NCI-H1417 (cell line): ENCODE data around the gene NPHP4.

Experiments
- DNase-seq, 3 experiments: peaks; one replicate each; lab custom pipeline; 2025; lab: John Stamatoyannopoulos, UW

NPHP4 gene

DNA sequence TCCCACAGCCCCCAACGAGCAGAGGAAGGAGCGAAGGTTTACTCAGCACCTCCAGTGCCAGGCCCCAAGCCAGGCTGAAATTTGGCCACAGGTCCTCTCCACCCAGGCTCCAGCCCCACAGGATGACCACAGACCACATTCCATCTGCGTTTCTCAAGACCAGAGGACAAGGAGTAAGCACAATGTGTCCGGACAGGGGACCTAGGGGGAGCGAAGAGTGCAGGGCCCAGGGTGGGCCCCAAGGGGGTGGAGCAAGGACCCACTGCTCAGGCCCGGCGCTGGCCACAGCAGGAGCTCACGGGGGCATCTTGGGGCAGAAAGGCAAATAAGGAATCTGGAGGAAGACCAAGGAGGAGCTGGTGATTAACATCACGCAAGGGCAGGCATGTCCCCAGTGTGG, 100.5 kb downstream of the NPHP4 start:
- DNase-seq, result no peak

DNA sequence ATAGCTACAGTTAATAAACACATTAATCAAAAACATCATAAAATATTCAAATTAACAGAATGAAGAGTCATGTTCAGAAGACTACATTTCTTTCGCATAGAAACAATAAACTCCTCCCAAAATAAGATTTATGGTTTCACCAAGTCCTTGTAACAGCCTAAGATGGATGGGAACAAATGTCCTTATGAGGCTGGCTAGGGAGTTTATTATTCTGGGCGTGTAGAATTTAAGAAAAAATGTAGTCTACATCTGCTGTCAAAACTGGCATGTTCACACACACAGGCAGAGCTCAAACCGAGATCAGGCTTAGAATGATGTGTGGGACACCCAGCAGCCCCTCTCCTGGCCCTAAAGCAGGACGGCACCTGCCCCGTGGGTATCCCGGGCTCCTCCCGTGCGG, 101.1 kb downstream of the NPHP4 start:
- DNase-seq, result no peak

- no peak for DNase-seq
These were observed 101.7 kb downstream of the NPHP4 start for GRCh38 chr1:5890346-5891106.

GRCh38 chr1:5889901-5890300, 102.3 kb downstream of the NPHP4 start:
- DNase-seq, result no peak

- DNase-seq, result no peak
These were observed 102.8 kb downstream of the NPHP4 start for GRCh38 chr1:5889462-5889861.

GRCh38 chr1:5888606-5889211, 103.5 kb downstream of the NPHP4 start:
- no peak for DNase-seq

GRCh38 chr1:5887971-5888361, 104.3 kb downstream of the NPHP4 start:
- DNase-seq, result no peak

- DNase-seq, result no peak
These were observed 104.8 kb downstream of the NPHP4 start for GRCh38 chr1:5887349-5887970.

DNA sequence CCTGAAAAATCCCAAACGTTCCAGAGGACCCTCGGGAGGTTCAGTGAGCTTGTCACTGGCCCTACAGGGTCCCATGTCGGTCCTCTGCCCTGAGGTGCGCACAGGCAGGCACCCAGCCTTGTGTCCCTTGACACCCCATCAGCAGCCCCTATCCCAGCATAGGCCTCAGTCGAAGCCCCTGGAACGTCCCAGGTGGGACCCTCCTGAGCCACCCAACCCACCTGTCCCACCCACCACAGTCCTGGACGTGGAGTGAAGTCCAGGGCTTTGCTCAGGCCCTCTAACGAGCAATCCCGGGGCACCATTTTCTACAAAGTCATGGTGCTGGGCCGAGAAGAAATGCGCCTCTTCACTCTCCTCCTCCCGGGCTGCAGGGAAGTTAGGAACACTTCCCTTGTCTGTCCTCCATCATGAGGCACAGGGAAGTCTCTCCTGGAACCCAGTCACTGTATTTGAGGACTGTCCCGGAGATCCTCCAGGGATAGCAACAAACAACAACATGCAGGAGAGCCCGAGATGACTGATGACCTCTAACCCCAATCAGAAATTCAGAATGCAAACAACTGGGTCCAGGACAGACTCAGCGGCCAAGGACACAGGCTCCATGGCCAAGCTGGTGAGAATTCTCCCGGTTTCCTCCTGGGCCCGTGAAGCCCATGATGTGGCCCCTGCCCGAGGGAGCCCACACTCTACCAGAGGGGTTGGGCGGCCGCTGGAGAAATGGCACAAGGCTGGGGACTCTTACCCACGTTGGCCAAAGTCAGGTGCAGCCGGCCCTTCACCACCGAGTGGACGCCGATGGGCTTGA, 105.5 kb downstream of the NPHP4 start:
- no peak for DNase-seq

- DNase-seq, result no peak
These were observed 106.1 kb downstream of the NPHP4 start for GRCh38 chr1:5886140-5886483.

DNA sequence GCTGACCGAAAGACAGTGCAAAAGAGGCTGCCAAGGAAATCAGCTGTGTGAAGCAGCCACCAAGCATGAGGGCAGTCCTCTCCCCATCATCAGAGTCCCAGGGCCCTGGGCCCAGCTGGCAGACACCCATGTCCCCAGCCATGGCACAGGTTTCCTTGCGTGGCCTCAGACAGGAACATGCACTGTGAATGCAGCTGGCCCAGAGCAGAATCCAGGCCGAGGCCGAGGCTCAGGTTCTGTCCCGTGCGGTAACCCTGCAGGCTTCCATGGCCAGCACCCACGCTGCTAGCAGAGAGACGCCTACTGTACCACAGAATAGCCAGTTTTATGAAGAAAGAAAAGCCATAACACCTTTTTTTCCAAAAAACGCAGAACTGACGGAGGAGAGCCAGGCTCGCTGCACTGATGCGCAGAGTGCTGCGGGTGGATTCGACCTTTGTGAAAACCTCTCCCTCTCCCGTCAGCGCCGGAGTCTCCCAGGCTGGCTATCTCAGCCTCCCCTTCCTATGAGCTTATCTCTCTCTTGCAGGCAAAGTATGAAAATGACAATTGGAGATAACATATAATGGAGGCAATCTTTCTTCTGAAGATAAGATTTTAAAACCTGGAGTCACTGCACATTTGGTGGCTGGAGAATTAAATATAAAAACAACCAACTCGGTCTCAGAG, 106.6 kb downstream of the NPHP4 start:
- no peak for DNase-seq

DNA sequence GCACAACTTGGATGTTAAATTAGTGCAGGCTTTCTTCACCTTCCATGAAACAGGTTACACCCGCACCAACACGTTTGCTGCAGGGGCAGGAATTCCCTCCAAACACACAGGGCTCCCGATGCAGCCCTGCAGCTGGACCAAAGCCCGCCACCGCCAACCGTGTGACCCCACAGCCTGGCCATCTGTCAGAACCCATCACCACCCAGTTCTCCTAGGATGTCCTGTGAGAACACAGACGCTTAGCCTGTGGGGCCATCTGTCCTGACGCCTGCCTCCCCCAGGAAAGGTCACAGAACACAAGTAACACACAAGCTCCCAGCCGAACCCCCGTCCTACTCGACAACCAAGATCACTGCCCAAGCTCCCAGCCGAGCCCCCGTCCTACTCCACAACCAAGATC, 108.1 kb downstream of the NPHP4 start:
- no peak for DNase-seq

DNA sequence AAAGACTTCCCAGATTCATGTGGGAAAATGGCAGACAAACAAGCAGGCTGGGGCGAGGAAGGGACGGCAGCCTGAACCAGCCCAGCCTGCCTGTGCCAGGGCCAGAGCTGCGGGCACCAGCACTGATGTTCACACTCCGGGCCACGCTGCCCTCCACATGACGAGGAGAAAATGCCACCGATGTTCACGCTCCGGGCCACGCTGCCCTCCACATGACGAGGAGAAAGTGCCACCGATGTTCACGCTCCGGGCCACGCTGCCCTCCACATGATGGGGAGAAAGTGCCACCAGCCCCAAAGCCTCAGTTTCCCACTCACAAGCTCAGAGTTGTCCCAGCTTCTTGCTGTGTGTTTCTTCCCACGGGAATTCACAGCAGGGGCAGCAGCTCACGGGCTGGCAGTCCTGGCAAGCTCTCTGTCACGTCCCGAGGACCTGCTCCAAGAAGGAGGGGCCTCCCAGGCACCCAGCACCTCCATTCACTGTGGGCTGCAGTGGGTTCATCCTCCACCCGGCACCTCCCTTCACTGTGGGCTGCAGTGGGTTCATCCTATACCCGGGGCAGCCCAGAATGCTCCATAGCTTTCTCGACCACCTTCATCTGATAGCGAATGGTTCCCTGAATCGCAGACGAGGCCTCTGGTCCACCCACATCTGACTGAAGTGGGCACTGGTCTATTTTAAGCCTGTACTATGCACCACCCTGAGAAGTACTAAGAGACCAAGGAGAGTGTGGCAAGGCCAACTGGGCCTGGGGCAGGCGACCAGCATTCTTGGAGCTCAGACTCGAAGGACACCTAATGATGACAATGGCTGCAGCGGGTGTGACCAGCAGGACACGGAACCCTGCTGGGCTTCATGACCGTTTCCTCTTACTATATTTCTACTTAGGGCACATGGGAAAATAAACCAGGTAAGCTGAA, 108.8 kb downstream of the NPHP4 start:
- no peak for DNase-seq

- DNase-seq, result no peak
These were observed 109.7 kb downstream of the NPHP4 start for GRCh38 chr1:5882367-5883128.

- no peak for DNase-seq
These were observed 110.6 kb downstream of the NPHP4 start for GRCh38 chr1:5881526-5882222.

DNA sequence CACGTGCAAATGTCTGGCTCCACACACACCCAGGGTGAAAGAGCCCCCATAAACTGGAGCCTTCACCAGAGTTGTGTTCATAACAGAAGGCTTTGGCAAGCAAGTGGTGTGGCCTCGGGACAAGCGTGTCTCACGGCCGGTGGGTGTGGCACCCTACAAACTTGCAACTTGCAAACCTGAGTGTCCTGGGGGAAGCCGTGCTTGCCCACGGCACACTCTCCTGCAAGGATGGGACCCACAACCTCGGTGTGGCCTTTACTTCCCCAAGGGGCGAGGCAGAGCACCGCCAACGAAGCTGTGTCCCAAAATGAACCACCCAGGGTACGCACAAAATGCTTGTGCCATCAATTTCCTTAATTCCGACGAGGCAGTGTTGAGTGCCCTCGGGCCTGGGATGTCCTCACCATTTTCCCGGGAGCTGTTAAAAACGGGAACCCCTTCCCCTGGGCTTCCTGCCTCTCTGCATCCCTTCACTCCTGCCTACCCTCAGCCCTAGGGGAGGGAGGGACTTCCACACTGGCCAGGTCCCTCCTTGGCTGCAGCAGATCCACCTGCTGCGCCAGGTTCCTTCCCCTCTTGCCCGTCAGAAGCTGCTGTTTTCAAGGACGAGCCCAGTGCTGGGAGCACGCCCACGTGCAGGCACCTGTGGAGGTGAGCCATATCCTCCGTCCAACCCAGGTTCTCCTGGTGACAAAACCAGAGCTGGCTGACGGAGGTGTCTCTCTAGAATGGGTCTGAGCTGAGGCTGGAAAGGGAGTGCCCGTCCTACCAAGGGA, 111.4 kb downstream of the NPHP4 start:
- no peak for DNase-seq

GRCh38 chr1:5879421-5879820, 112.8 kb downstream of the NPHP4 start:
- DNase-seq, result no peak

DNA sequence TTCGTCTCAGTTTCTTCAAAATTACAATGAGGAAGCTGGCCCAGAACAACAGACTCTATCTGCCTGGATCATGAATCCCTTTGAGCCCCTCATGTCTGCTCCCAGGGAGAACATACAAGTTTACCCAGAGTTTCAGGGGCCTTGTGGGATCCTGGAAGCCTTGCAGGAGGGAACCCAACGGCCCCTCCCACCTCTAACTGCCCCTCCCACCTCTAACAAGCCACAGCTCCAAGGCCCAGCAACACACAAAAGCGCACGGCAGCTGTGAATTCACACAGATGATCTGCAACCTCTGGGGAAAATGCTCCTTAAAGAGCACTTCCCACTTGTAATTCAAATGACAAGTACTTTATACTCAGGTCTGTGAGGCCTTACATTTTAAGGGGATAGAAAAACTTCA, 113.3 kb downstream of the NPHP4 start:
- no peak for DNase-seq
